22Rv1 (cell line): ENCODE data around the gene SEMA4B.
A peak's percentile ranks its signal among the peaks of the same experiment; 100 is the strongest.
"Not testable (repeated sequence)": the region's sequence is repeated elsewhere in the genome, so short reads cannot be mapped to it uniquely, and the experiment has no call there.

ENCODE experiments used
- H3K27ac ChIP-seq: fragments of 450-650 bp; 2 replicates; pipeline ENCODE4 v1.5.1; 2017
- CTCF ChIP-seq: fragments of 450-650 bp; IDR thresholded peaks from 2 replicates; pipeline ENCODE4 v1.5.1; 2017; ENCODE audit warnings: mild to moderate bottlenecking
- ZFX ChIP-seq: fragments of 450-650 bp; IDR thresholded peaks from 2 replicates; pipeline ENCODE4 v1.6.1; 2017; ENCODE audit warnings: antibody characterized with exemption, borderline replicate concordance

Gene SEMA4B

GRCh38 chr15:90249203-90249863 lies 48.2 kb downstream of the SEMA4B start, which contains the start of gene TTLL13:
Gene TTLL13, plus strand, starts transcription at chr15:90249556. Its CDS starts 1,075 bp downstream, at chr15:90250631.
- no peak within 1 kb of the TSS for H3K27ac ChIP-seq
- TF ChIP-seq ZFX: no peak
- no peak for TF ChIP-seq CTCF

GRCh38 chr15:90257776-90258175 lies 56.6 kb downstream of the SEMA4B start:
- no peak for TF ChIP-seq ZFX
- no peak for TF ChIP-seq CTCF
- H3K27ac ChIP-seq: no peak overlapping the region

GRCh38 chr15:90259524-90259923 lies 58.4 kb downstream of the SEMA4B start:
- no peak overlapping the region for H3K27ac ChIP-seq

GRCh38 chr15:90260731-90261130 lies 59.6 kb downstream of the SEMA4B start:
- not testable (repeated sequence) for H3K27ac ChIP-seq

More at GRCh38 chr15:90259524-90259923, 58.4 kb downstream of the SEMA4B start:
- TF ChIP-seq ZFX: no peak
- no peak for TF ChIP-seq CTCF

GRCh38 chr15:90261811-90262210 lies 60.7 kb downstream of the SEMA4B start:
- H3K27ac ChIP-seq: no peak overlapping the region
- no peak for TF ChIP-seq CTCF
- TF ChIP-seq ZFX: no peak

- no peak overlapping the region for H3K27ac ChIP-seq
- TF ChIP-seq ZFX (no peak), CTCF (no peak)
These were observed 61.3 kb downstream of the SEMA4B start for GRCh38 chr15:90262426-90262825.

- H3K27ac ChIP-seq: peak overlapping the region; percentile 90
- TF ChIP-seq ZFX (no peak), CTCF (no peak)
These were observed 63.5 kb downstream of the SEMA4B start for GRCh38 chr15:90264671-90265070.
